DMS79 treated with DMSO at 0.1 percent for 48 hours (cell line): ENCODE data around the gene MADCAM1.

Experiments
- DNase-seq: peaks from one replicate; lab custom pipeline; 2025; lab: John Stamatoyannopoulos, UW

Gene MADCAM1

DNA sequence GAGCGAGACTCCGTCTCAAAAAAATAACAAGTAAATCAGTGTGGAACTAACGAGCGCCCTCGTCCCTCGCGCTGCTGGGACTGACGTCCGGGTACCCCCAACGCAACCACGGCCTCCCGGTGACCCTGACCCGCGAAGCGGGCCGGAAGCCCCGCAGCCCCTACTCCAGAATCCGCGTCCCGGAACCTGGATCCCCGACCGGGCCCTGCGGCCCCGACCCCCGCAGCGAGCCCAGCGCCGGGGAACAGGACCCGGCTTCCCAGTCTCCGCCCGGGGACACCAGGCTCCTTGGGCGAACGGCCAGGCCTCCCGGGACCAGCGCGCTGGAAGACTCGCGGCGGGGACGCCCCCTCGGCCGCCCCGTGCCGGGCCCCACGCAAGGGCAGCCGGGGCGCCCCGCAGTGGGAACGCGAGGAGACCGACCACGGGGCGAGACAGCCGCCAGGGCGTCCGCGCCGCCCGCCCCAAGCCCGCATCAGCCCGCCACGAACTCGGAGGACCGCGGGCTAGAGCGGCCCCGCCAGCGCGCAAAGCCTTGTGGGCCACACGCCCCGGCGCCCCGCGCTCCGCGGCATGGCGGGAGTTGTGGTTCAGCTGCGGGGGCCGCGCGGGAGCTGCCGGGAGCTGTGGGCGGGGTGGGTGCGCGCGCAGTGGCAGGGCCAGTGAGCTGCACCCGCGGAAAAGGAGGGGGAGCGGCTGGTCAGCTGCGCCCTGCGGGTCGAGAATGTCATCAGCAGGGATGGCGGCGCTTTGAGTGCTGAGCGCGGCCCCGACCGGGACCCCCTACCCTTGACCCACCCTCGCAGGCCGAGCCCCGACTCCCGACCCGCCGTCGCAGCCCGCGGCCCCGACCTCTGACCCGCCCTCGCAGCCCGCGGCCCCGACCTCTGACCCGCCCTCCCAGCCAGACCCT, 7.5 kb upstream of the MADCAM1 start:
- DNase-seq = peak; percentile 82

DNA sequence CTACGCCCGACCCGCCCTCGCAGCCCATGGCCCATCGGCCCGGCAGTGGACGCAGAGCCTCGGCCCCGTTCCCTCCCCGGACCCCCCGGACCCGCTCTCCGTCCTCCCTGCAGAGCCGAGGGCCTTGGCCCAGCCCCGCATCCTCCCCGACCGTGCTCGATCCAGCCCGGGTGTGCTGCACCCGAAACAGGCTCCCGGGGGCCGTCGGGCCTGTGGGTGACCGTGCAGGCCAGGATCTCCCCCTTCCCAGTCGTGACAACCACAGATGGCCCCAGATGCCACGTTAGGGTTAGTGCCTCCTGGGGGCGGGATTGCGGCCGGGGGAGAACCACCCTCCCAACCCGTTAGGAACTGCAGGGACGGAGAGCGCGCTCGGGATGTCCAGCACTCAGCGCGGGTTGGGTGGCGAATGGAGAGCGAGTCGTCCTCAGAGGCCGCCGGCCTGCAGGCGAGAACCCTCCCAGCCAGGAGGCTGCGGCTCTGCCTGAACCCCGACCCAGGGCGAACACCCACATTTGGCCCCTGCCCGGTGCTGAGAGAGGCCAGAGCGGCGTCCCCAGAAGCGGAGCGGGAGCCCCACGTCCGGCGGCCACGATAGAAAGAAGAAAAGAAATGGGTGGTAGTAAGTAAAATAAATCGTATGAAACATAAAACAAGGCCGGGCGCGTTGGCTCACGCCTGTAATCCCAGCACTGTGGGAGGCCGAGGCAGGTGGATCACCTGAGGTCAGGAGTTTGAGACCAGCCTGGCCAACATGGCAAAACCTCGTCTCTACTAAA, 6.7 kb upstream of the MADCAM1 start:
- DNase-seq = no peak

DNA sequence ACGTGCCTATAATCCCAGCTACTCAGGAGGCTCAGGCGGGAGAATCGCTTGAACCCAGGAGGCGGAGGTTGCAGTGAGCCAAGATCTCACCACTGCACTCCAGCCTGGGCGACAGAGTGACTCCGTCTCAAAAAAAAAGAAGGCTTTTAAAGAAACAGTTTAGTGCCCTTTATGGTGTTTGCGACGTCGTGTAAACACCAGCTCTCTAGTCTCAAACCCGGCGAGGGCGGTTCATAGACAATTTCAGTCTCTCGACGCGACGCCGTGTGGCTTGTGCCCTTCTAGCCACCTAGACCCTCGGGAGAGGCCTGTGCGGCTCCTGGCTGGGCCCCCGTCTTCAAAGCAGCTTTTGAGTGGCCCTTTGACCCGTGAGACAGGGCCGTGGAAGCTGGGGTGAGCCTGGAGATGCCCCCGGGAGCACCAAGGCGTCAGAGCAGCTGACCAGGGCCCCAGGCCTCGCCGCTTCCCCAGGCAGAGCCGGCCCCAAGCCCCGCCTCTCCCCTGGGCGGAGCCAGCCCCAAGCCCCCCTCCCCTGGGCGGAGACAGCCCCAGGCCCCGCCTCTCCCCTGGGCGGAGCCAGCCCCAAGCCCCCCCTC, 5.0 kb upstream of the MADCAM1 start:
- DNase-seq = no peak

DNA sequence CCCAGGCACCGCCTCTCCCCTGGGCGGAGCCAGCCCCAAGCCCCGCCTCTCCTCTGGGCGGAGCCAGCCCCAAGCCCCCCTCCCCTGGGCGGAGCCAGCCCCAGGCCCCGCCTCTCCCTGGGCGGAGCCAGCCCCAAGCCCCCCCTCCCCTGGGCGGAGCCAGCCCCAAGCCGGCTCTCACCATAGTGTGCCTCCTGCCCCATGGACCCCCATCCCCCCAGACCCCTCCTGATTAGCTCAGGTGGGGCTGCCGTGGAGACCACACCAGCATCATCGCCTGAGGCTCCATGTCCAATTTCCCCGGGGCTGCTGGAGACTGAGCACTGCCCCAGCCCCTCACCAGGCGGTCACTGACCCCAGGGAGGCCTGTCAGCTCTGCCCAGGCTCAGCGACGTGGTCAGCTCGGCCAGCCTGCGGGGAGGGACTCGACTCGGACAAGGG, 4.2 kb upstream of the MADCAM1 start:
- no peak for DNase-seq

DNA sequence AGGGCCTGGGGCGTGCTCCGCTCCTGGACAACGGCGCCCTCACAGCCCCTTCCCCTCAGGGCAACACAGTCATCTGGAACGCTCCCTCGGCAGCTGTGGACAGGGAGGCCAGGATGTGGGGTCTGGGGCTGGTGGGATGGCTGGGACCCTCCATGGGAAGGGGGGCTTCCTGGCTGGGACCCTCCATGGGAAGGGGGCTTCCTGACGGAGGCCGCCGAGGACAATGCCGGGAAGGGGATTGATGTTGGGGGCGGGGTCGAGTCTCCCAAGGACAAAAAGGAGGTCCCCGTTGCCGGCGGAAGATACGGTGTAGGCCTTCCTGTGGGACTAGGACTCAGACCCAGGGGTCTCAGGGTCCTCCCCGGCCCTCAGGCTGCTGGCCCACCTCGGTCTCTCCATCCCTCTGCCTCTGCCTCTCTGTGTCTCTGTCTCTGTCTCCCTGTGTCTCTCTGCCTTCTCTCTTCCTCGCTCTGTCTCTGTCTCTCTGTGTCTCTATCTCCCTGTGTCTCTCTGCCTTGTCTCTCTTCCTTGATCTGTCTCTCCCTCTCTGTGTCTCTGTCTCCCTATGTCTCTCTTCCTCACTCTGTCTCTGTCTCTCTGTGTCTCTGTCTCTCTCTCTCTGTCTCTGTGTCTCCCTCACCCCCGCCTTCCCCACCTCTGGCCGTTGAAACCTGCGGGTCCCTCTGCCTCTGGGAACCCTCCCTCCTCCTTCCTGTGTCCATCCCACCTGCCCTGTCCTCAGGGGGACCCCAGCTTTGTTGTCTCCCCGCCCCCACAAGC, 2.7 kb upstream of the MADCAM1 start:
- DNase-seq = no peak

DNA sequence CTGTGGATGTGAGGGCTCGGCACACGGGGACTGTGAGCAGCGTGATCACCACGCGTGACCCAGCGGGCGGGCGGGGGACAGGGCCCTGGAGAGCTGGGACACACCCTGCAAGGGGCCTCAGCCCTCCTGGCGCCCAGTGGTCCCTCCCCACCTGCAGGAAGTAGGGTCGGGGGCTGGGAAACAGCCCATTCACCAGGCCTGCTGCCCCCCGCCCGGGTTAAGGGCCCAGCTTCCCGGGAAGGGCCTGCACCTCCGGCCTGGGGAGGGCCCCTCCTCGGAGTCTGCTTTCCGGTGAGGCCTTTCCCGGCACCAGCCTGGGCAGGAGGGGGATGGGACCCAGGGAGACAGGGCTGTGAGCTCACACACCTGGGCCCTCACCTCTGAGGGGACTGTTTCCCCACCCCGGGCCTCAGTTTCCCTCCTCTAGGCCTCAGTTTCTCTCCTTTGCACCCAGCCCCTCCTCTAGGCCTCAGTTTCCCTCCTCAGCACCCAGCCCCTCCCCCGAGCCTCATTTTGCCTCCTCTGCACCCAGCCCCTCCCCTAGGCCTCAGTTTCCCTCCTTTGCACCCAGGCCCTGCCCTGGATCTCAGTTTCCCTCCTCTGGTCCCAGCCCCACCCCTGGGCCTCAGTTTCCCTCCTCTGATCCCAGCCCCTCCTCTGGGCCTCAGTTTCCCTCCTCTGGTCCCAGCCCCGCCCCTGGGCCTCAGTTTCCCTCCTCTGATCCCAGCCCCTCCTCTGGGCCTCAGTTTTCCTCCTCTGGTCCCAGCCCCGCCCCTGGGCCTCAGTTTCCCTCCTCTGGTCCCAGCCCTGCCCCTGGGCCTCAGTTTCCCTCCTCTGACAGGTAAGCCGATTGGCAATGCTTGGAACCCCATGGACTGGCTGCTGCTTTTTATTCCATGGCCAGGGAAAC, 1.9 kb upstream of the MADCAM1 start:
- no peak for DNase-seq

DNA sequence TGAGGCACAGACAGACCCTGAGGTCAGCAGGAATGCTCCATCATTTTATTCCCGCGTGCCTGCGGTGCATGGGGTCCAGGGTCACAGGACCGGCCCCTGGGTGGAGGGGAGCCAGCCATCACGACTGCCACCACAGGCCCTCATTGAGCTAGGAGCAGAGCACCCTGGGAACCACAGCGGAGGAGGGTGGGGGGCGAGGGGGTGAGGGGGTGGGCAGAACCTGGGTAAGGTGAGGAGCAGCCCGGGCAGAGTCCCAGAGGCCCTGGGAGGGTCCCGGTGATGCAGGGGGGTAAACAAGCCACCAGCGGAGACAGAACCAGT, 1.2 kb upstream of the MADCAM1 start:
- no peak for DNase-seq

DNA sequence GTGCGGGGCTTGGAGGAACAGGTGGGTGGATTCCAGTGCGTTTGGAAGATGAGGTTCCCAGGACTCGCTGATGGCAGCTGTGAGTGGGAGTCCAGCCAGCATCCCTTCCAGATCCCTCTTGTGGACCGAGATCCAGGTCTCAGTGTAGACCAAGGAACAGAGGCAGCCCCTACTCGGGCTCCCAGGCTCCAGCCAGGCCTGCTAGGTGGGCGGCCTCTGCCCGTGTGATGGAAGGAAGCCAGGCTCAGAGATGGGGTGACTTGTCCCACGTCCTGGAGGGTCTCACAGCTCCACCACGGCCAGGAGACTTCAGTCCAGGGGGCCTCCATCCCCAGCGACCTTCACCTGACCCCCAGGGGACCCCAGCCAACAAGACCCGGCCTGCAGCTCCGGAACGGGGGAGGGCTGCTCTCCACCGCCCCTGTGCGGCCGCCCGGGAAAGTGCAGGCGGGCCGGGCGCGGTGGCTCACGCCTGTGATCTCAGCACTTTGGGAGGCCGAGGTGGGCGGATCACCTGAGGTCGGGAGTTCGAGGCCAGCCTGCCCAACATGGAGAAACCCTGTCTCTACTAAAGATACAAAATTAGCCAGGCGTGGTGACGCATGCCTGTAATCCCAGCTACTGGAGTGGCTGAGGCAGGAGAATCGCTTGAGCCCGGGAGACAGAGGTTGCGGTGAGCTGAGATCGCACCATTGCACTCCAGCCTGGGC, 729 bp upstream of the MADCAM1 start:
- no peak for DNase-seq

DNA sequence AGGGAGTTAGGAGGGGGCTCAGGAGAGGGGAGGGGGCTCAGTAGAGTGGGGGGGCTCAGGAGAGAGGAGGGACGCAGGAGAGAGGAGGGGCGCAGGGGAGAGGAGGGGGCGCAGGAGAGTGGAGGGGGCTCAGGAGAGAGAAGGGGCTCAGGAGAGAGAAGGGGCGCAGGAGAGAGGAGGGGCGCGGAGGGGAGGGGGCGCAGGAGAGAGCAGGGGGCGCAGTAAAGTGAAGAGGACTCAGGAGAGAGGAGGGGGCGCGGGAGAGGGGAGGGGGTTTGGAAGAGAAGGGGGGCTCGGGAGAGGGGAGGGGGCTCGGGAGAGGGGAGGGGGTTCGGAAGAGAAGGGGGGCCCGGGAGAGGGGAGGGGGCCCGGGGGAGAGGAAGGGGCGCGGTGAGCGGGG, 700 bp downstream of the MADCAM1 start:
- no peak for DNase-seq

DNA sequence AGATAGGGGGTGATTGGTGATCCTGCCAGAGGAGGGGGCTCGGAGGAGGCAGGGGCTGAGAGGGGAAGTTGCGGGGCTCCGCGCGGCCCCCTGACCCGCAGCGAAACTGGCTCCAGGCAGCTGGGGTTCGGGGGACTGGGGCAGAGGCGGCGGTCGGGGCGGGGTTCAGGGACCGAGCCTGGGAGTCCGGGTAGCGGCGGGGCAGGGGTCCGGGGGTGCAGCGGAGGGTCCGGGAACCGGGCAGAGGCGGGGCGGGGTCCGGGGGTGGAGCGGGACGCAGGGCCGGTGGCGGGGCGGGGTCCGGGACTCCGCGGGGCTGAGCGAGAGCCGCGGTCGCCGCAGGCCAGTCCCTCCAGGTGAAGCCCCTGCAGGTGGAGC, 1.2 kb downstream of the MADCAM1 start:
- DNase-seq = no peak

DNA sequence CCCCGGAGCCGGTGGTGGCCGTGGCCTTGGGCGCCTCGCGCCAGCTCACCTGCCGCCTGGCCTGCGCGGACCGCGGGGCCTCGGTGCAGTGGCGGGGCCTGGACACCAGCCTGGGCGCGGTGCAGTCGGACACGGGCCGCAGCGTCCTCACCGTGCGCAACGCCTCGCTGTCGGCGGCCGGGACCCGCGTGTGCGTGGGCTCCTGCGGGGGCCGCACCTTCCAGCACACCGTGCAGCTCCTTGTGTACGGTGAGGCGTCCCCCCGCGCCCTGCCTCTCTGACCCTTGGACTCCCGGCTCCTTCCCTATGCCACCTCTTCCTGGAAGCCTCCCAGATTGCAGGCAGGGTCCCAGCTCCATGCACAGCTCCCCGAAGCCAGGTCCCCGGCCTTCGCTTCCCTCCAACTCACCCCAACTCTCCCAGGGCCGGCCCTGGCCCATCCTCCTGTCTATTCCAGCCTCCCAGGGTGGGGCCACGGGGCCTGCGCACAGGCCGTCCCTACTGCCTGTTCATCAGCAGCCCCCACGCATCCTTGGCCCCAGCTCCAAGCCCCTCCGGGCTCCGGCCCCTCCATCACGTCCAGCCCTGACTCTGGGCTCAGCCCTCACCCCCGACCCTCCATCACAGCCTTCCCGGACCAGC, 1.7 kb downstream of the MADCAM1 start:
- no peak for DNase-seq

DNA sequence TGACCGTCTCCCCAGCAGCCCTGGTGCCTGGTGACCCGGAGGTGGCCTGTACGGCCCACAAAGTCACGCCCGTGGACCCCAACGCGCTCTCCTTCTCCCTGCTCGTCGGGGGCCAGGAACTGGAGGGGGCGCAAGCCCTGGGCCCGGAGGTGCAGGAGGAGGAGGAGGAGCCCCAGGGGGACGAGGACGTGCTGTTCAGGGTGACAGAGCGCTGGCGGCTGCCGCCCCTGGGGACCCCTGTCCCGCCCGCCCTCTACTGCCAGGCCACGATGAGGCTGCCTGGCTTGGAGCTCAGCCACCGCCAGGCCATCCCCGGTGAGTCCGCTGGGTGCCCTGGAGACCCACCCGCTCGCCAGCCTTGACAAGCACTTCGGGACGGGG, 2.2 kb downstream of the MADCAM1 start:
- DNase-seq = no peak

DNA sequence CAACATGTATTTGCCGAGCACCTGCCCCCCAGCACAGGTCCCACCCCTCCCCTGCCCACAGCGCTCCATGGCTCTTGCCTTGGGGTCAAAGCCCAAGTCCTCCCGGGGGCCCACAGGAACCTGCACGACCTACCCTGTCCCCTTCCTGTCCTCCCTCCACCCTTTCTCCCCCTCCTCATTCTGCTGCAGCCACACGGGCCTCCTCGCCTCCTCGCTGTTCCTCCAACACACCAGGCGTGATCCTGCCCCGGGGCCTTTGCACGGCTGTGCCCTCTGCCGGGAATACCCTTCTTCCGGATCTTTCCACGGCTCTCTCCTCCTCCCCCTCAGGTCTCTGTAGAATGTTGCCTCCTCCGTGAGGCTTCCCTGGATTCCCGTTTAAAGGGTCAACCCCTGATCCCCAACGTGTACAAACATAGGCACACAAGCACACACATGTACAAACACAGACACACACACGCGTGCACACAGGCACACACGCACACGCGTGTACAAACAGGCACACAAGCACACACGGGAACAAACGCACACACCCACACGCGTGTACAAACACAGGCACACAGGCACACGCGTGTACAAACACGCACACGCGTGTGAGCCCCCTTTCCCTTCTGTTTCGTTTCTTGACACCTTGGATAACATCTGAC, 2.8 kb downstream of the MADCAM1 start:
- DNase-seq = no peak

DNA sequence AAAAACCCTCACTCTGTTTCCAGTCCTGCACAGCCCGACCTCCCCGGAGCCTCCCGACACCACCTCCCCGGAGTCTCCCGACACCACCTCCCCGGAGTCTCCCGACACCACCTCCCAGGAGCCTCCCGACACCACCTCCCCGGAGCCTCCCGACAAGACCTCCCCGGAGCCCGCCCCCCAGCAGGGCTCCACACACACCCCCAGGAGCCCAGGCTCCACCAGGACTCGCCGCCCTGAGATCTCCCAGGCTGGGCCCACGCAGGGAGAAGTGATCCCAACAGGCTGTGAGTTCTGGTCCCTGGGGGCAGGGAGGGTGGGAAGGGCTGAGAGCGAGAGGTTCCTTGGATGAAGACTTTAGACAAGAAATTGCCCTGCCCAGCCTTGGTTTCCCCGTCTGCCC, 5.4 kb downstream of the MADCAM1 start:
- DNase-seq = no peak

DNA sequence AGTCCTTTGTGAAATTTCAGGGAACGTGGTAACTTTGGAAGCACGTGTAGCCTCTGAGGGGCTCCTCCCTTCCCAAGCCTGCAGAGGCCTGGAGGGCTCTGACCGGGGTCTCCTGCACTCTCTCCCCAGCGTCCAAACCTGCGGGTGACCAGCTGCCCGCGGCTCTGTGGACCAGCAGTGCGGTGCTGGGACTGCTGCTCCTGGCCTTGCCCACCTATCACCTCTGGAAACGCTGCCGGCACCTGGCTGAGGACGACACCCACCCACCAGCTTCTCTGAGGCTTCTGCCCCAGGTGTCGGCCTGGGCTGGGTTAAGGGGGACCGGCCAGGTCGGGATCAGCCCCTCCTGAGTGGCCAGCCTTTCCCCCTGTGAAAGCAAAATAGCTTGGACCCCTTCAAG, 8.3 kb downstream of the MADCAM1 start:
- no peak for DNase-seq

DNA sequence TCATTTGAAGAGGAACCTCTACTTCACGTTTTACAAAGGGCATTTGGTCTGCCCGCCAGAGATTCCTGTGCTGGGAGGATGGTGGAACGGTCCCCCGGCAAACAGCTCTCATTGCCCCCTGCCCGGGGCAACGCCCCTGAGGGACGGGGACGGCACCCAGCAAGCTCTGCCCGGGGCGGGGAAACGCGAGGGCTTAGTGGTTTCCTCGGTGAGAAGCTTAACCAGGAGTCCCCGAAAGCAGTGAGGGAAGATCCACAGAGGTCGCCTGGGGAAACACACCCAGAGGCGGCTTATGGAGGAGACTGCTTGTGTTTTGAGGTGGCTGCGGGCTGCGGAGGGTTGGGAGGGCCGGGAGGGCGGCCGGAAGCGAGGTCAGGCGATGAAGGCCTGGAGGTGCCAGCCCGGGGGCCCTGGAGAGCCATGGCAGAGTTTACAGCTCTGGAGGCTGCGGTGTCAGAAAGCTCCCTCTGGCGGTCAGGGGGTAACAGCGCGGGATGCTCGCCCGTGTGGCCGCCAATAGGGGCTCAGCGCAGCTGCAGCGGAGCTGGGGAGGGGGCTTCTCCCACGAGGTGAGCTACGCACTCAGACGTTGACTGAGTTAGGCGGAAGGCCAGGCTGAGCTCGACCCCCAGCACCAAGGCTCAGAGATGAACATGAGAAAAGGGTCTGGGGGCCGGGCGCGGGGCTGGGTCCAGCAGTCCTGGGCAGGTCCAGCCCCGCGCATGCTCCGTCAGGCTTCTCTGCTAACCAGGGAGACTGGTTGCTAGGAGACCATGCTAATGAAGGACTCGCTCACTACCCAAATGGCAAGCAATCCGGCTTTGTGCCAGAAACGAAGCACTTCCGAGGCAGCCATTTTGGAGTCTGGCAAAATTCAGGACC, 10.4 kb downstream of the MADCAM1 start:
- peak; percentile 98 for DNase-seq

DNA sequence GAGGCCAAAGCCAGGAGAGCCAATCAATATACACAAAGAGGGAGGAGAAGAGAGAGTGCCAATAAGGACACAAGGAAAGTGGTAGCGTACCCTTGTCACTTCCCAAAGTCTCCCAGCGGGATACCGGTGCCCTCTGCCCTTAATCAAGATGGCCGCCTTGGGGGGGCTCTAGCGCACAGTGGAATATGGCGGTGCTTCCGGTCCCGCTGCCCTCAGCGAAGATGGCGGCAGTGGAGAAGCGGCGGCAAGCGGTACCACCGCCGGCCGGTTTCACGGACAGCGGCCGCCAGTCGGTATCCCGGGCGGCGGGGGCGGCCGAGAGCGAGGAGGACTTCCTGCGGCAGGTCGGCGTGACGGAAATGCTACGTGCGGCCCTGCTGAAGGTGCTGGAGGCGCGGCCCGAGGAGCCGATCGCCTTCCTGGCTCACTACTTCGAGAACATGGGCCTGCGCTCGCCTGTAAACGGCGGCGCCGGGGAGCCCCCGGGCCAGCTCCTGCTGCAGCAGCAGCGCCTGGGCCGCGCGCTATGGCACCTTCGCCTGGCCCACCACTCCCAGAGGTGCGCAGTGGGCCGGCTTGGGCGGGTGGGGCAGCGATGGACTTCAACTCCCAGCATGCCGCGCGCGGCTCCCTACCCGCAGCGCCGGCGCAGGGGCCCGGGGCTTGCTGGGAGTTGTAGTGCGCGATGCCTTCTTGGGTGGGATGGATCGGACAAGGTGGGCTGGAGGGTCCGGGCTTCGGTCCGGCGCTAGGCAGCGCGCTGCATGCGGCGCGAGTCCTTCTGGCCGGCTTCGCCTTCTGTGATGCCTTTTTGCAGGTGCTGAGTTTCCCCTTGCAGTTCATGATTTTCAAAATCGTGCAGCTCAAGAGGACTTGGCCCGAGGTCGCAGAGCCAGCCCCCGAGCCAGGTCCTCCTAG, 11.3 kb downstream of the MADCAM1 start, which contains the start of gene TPGS1:
Gene TPGS1, plus strand, starts transcription at position 212 of the 918 bp plus-strand sequence. Its CDS starts 10 bp downstream, at position 222.
- DNase-seq = peak; percentile 75
